ENCODE measurements around the gene IQSEC1. TPM values are rescaled to one million over a fixed set of nuclear protein-coding genes. Genes with fewer than 3 reads are reported as not detected.

The IQSEC1 gene
- total RNA-seq, 1 experiment from 2014 or later = 7.1 TPM

DNA sequence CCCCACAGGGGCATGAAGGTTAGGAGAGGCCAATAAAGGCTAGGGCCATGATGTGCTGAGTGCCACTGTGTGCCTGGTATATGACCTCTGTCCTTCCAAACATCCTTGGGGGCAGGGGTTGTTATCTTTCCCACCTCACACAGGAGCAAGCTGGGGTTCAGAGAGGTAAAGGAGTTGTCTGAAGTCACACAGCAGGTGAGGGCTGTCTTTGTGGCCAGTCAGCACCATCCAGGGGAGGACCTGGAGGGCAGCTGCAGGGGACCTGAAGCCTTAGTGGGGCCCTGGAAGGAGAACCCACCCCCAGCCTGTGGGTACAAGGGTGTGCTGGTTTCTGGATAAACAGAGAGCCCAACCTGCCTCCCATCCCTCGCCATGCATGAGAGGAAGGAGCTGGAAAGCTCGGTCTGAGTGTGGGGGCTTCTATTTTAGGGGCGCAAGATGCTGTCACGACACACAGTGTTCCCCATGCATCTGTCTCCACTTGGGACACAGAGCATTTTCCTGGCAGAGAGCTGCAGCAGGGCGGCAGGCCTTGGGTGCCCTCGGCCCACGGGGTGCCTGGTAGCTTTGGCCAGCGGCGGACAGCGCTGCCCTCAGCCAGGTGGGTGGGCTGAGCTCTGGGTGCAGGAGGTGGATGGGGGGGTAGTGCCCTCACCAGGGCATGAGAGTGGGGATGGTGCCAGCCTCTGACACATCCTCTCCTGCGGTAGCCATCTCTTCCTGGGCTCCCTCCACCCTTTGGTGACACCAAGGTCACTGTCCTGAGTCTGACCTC lies 14.7 kb downstream of the IQSEC1 start:
- no peak for DNase-seq (ENCODE audit: low read depth, low spot score)
- in situ Hi-C loops (cut with HindIII; ENCODE audit: low pct_unique_long_range_greater_than_20kb, low sequenced_read_pairs) = no loop called here

DNA sequence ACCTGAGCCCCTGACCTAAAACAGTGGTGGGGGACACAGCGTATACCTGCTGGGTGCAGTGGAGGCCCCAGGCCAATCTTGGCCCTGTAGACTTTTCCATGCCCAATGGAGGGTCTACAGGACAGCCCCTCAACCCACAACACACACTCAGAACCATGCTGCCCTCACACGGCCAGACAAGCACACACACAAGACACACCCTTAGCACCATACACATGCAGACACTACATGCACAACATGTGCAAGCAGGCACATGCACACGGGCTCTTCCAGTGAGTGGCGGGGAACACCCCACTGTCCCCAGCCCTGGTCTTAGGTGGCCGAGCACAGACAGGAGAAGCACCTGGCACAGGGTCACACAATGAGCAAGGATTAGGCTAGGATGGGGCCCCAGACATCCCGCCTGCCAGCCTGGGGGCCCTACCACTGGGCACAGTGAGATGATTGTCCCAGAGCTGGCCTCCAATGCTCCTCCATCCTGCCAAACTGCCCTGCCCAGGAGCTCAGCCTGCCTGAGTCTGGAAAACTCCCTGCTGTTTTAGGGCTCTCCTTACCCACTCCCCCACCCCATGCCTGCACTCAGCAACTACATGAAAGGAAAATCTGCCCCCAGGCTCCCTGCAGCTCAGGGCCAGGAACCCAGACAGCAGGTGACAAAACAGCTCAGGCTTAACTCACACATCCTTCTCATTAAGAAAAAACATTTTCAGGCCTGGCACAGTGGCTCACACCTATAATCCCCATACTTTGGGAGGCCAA lies 15.8 kb downstream of the IQSEC1 start:
- in situ Hi-C loops (cut with HindIII; ENCODE audit: low pct_unique_long_range_greater_than_20kb, low sequenced_read_pairs) = no loop called here
- DNase-seq (ENCODE audit: low read depth, low spot score) = no peak

DNA sequence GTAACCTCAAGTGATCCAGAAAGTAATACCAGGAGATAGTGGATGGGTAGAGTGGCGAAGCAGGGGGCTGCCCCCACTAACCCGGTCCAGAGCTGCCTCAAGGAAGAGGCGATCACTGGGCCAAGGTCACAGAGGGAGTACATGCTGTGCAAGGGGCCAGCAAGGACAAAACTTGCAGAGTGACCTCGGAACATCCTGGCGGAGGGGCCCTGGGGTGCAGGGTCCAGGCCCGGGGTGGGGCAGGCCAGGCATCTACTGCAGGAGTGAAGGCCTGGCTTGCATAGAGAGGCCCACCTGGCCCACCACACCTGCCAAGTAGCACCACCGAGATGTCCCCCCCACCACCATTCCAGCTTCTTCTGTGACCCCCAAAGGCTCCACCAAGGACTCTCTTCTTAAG lies 17.6 kb downstream of the IQSEC1 start:
- in situ Hi-C loops (cut with HindIII; ENCODE audit: low pct_unique_long_range_greater_than_20kb, low sequenced_read_pairs) = no loop called here
- DNase-seq (ENCODE audit: low read depth, low spot score) = no peak

DNA sequence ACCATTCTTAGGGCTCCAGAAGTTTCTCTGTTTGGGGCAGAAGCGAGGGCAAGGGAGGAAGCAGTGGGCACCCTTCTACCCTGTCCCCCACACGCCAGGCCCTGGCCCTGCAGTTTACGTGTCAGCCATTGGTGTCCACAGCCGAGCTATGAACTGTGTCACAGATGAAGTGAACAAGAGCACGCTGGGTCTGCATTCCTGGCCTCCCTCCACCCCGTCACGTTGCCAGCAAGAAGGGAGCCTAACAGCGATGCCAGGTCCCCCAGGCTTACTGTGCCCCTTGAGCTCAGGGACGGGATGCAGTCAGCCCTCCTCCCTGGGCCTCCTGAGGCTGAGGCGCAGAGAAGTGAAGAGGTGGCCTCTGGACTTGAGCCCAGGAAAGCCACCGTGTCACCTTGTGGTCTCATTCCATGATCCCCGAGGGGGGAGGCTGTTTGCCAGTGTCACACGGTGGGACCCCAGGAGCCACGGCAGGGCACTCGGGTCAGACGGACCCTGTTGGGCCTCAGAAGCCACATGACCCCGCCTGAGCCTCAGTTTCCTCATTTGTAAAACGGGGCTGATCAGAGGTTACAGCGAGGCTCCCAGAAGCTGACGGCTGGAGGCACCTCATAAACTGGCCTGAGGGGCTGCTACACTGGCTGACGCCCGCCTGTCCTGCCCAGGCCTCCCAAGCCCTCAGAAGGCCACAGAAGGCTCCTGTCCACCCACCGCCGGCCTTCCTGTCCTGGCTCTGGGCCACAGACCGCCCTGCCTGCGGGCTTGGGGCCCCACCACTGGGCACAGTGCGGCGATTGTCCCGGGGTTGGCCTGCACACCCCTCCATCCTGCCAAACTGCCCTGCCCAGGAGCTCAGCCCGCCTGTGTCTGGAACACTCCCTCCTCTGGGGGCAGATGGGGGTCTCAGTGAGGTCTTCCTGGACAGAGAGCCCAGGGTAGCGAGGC lies 18.6 kb downstream of the IQSEC1 start:
- DNase-seq (ENCODE audit: low read depth, low spot score) = no peak
- in situ Hi-C loops (cut with HindIII; ENCODE audit: low pct_unique_long_range_greater_than_20kb, low sequenced_read_pairs) = no loop called here

DNA sequence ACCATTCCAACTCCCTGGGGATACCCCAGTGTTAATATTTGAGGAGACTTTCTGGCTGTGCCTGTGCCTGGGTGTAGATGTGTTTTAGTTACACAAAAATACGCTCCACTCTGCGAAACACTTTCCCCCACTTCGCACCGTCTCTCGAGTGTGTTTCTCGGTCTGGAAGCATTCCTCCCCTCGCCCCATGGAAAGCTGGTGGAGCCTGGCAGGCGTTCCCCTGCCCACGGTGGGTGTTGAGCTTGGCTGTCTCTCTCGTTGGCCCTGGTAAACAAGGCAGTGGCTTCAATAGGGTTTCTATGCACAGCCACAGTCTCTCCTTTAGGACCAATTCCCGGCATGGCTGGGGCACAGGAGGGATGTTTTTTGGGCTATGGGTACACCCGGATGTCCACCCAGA lies 19.3 kb downstream of the IQSEC1 start:
- in situ Hi-C loops (cut with HindIII; ENCODE audit: low pct_unique_long_range_greater_than_20kb, low sequenced_read_pairs) = no loop called here
- DNase-seq (ENCODE audit: low read depth, low spot score) = no peak

DNA sequence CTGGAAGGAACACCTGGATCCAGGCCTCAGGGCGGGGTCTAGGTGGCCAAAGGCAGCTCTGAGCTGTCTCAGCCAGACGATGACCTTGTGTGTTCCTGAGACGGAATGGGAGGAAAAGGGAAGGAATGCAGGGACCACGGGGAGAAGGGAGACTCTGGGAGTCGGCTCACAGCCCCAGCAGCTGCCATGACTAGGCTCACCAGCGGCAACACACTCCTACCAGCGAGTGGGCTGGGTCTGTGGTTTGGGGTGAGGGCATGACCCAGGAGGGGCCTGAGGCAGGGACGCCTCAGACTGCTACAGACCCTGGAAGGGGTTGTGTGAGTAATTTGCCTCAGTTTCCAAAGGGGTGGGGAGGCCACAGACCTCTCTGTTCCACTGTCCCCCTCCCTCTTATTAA lies 19.8 kb downstream of the IQSEC1 start:
- no peak for DNase-seq (ENCODE audit: low read depth, low spot score)
- in situ Hi-C loops (cut with HindIII; ENCODE audit: low pct_unique_long_range_greater_than_20kb, low sequenced_read_pairs) = no loop called here

DNA sequence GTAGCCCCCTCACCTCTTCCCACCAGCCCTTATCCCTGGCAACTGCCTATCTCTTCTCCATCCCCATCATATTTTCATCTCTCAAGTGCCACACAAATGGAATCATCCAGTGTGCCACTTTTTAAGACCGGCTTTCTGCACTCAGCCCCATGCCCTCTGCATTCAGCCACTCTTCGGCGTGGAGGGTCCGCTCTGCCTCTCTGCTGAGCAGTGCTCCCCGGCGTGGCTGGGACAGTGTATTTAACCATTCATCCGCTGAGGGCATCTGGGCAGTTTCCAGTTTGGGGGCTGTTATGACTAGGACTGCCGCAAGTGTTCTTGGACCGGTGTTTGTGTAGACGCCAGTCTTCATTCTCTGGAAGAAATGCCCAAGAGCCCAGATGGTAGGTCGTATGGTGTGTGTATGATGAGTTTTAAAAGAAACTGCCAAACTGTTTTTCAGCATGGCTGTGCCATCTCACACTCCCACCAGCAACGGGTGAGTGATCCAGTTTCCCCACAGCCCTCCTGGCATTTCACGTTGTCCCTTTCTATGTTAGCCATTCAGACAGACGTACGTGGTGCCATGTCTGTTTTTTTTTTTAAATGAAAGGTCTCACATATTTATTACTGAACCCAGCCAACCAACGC lies 20.9 kb downstream of the IQSEC1 start:
- in situ Hi-C loops (cut with HindIII; ENCODE audit: low pct_unique_long_range_greater_than_20kb, low sequenced_read_pairs) = no loop called here
- DNase-seq (ENCODE audit: low read depth, low spot score) = no peak

DNA sequence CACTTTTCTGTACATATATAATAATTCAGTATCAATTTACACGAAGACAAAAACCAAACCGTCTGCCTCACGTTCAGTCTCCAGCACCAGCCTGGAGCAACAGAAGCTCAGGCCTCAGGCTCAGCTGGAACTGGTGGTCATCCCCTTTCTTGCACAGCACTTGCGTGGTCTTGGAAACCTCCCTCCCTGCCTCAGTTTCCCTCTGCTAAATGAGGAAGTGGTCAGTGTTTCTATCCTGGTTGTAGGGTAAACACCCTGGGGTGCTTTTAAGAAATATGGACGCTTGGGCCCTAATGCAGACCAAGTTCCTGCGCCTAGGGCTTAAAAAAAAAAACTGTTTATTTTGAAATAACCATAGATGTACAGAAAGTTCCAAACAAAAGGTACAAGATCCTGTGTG lies 21.6 kb downstream of the IQSEC1 start:
- no peak for DNase-seq (ENCODE audit: low read depth, low spot score)
- in situ Hi-C loops (cut with HindIII; ENCODE audit: low pct_unique_long_range_greater_than_20kb, low sequenced_read_pairs) = no loop called here

DNA sequence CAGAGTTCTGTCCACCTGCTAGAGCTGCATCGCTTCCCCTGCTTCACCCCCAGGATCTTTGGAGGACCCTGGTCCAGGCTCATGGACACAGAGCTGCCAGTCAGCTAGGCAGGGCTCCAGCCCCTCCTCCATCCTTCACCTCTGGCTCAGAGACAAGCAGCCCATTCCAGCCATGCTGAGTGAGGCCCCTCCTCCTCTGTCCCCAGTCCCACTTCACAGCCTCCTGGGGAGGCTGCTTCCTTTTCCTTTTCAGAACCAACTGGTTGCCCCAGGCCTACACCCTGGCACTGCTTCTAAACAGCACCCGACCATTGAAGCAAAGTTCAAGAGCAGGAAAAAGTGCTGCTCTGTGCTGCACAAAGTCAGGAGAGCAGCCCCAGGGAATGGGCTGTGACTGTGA lies 22.2 kb downstream of the IQSEC1 start:
- in situ Hi-C loops (cut with HindIII; ENCODE audit: low pct_unique_long_range_greater_than_20kb, low sequenced_read_pairs) = no loop called here
- DNase-seq (ENCODE audit: low read depth, low spot score) = no peak

DNA sequence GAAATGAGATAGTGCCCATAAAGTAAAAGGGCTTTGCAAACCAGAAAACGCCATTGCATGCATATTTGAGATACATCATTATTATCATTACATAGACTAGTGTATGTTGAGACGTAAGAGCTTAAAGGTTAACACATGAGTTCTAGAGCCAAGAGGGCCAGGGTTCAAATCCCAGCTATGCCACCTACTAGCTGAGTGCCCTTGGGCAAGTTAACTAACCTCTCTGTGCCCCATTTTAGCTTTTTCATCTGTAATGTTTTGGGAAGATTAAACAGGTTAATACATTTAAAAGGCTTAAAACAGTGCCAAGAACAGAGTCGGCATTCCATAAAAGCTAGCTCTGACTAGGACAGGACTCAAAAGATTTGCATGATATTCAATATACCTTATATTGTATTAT lies 22.8 kb downstream of the IQSEC1 start:
- in situ Hi-C loops (cut with HindIII; ENCODE audit: low pct_unique_long_range_greater_than_20kb, low sequenced_read_pairs) = no loop called here

DNA sequence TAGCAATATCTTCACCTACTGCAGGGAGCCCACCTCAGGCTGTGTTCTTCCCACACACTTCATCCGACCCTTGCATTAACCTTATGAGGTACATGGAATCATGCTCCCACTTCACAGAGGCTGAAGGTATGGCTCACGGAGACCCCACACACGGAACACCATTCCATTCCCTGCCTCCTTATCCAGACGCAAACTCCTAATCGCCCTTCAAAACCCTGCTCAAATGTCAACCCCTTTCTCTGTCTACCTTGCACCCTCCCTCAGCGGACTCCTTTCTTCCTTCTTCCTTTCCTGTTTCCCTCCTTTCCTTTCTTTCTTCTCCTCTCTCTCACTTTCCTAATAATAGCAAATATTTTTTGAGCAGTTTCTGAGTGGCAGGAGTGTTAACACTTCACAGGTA lies 23.8 kb downstream of the IQSEC1 start:
- in situ Hi-C loops (cut with HindIII; ENCODE audit: low pct_unique_long_range_greater_than_20kb, low sequenced_read_pairs) = no loop called here
- no peak for DNase-seq (ENCODE audit: low read depth, low spot score)

More for the DNA sequence above, 22.8 kb downstream of the IQSEC1 start:
- no peak for DNase-seq (ENCODE audit: low read depth, low spot score)

DNA sequence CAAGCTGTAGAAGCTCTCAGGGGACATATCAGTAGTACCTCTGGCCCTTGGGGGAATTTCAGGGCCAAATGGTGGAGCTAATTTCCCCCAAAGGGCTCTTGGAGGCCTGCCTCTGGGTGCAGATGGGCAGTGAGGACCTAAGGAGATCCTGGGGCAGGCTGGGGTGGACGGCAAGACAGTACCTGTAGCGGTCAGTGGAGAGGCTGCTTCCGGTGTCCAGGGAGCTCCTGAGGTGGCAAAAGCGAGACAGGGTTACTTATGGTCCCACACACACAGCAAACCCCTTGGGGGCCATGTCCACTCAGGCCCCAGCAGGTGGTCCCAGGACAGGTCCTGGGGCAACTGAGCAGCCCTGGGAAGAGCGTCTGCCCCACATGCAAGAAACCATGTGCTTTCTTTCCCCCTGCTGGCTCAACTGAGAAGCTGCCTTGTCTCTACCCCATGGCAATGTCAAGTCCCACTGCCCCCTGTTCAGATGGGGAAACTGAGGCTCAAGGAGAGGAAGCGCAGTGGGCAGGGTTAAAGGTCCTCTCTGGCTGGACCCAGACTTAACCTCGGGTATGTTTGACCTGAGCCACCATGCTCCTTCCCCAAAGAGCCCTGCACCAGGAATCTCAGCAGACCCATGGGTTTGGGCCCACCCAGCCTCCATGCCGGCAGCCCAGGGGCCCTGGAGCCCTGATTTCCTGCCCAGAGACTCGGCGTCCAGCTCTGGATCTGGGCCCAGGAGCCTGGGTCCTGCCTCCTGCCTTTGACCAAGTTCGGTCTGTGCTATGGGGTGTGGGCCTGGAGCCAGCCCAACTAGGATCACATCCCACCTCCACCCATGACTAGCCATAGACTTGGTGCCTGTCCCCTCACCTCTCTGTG lies 25.7 kb downstream of the IQSEC1 start:
- in situ Hi-C loops (cut with HindIII; ENCODE audit: low pct_unique_long_range_greater_than_20kb, low sequenced_read_pairs) = no loop called here
- no peak for DNase-seq (ENCODE audit: low read depth, low spot score)

DNA sequence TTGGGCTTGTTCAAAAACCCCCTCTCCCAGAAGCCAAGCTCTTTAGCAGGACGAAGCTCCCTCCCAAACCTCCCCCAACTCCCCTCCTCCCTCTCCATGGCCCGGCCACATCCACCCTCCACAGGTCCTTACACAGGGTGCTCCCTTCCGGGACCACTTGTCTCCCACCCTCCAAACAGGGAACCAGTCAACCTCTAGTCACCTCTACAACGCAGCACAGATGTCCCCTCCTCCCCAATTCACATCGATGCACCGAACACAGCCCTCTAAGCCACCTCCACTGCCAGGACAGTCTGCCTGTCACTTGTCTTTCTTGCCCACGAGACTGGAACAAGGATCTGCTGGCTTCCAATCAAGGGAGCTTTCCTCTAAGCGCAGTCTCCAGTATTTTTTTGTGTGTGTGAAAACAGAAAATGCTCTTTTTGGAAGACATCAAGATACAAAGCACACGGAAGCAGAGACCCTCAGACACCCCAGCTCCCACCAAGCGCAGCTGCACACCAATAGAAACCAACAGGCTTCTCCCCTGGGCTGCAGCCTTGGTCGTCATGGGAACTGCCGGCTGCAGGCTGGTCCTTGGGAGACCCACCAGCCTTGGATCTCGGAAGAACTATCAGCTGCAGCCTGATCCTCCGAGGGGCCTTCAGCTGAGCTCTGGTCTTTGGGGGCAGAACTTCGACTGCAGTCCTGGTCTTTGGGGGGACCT lies 26.5 kb downstream of the IQSEC1 start:
- no peak for DNase-seq (ENCODE audit: low read depth, low spot score)
- in situ Hi-C loops (cut with HindIII; ENCODE audit: low pct_unique_long_range_greater_than_20kb, low sequenced_read_pairs) = no loop called here

DNA sequence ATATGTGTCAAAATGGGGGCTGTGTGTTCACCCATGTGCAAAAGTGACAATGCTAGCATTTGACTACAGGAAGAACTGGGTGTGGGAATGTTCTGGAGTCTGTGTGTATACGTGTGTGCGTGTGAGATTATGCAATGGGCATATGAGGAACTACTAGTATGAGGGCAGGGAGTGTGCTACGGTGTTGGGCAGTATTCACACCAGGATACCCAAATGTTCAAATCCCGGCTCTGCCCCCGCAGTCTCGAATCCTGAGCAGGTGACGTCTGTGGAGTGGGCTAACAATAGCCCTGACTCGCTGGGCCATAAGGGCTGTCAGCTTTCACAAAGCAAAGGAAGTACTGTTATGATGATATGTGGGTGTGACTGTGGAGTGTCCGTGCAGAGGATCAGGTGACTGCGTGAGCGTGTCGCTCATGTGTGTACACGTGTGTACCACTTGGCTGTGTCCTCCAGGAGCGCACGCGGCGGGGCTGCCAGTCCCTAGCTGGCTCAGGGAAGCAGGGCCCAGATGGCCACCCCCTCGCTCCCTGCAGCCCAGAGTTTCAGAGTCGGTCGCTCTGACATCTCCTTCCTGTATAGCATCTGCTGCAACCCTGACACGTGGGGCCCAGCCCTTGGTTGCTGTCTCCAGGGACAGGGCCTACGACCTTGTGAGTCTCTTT lies 27.2 kb downstream of the IQSEC1 start:
- in situ Hi-C loops (cut with HindIII; ENCODE audit: low pct_unique_long_range_greater_than_20kb, low sequenced_read_pairs) = no loop called here
- no peak for DNase-seq (ENCODE audit: low read depth, low spot score)

DNA sequence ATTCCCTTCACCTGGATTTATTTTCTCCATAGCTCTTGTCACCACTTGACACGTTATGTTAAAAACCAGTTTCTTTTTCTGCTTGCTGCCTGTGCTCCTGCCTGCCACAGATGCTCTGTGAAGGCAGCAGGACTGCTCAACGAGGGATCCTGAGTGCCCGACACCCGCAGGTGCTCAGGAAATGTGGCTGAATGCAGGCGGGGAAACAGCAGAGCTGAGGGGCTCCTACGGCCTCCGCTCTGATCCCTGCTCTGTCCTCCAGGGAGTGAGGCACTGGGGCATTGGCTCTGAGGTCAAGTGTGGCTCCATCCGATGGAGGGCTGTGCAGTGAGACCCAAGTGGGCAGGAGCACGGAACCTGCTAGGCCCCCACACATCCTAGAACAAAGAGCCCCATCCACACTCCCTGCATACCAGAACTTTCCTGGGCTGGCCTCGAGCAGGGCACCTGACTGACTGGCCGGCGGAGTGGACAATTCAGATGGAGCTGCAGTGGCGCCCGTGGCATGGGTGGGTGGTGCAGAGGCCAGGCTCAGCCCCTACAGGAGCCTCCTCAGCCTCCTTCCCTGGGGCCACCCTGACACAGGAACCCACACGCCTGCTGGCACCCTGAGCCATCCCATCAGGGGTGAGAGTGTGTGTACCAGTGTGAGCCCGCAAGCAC lies 27.9 kb downstream of the IQSEC1 start:
- no peak for DNase-seq (ENCODE audit: low read depth, low spot score)
- in situ Hi-C loops (cut with HindIII; ENCODE audit: low pct_unique_long_range_greater_than_20kb, low sequenced_read_pairs) = no loop called here

All from SK-MEL-5 (cell line).